ENCODE measurements around the gene ACTMAP. TPM values are rescaled to one million over a fixed set of nuclear protein-coding genes. Genes with fewer than 3 reads are reported as not detected.

ACTMAP gene
- total and polyA plus RNA-seq, 12 donors, result 3.6 to 12.8 (median 8.4) TPM

GRCh38 chr19:40724855-40725254 lies 25.4 kb downstream of the ACTMAP start:
- ATAC-seq, result no peak
- no peak overlapping the region for H3K27ac ChIP-seq
- peaks cover 10 to 35% (median 29%) of the 10 kb centered on the region in 9 donors for H3K4me1 ChIP-seq
- no peak for DNase-seq
- intact Hi-C loops (cut with DNase I), result no loop called here
- no peak for TF ChIP-seq CTCF (IDR thresholded peaks at IDR 0.05)
- H3K4me3 ChIP-seq, result no peak overlapping the region
- peaks cover 0 to 8% (median 0%) of the 10 kb centered on the region in 11 donors for H3K9me3 ChIP-seq
- no peaks in the 10 kb centered on the region for H3K27me3 ChIP-seq
- WGBS, 2 donors, result 91 to 97% methylated on average over 3 of the region's 3 CpGs
- H3K36me3 ChIP-seq, result peaks cover 0 to 80% (median 30%) of the 10 kb centered on the region in 9 donors

GRCh38 chr19:40724315-40724714 lies 26.0 kb downstream of the ACTMAP start:
- DNase-seq (no peak), ATAC-seq (no peak)
- WGBS, 2 donors, result 96 to 97% methylated on average over 4 of the region's 4 CpGs
- TF ChIP-seq CTCF (IDR thresholded peaks at IDR 0.05), result no peak
- no peak overlapping the region for H3K4me3 ChIP-seq
- intact Hi-C loops (cut with DNase I), result no loop called here
- no peaks in the 10 kb centered on the region for H3K27me3 ChIP-seq
- H3K36me3 ChIP-seq, result peaks cover 0 to 75% (median 28%) of the 10 kb centered on the region in 9 donors
- H3K27ac ChIP-seq, result no peak overlapping the region
- H3K9me3 ChIP-seq, result peaks cover 0 to 8% (median 0%) of the 10 kb centered on the region in 11 donors
- peaks cover 16 to 40% (median 34%) of the 10 kb centered on the region in 9 donors for H3K4me1 ChIP-seq

- Histone ChIP-seq H3K36me3 (peaks cover 0 to 70% (median 22%) of the 10 kb centered on the region in 9 donors), H3K9me3 (peaks cover 0 to 8% (median 0%) of the 10 kb centered on the region in 11 donors), H3K4me3 (no peak overlapping the region), H3K27me3 (no peaks in the 10 kb centered on the region), H3K4me1 (peaks cover 16 to 46% (median 39%) of the 10 kb centered on the region in 9 donors), H3K27ac (no peak overlapping the region)
- TF ChIP-seq CTCF (IDR thresholded peaks at IDR 0.05), result no peak
- no peak for DNase-seq
- intact Hi-C loops (cut with DNase I), result no loop called here
- 93 to 96% methylated on average over 5 of the region's 5 CpGs for WGBS, 2 donors
- no peak for ATAC-seq
These were observed 26.5 kb downstream of the ACTMAP start for GRCh38 chr19:40723661-40724254.

GRCh38 chr19:40721936-40722661 lies 28.2 kb downstream of the ACTMAP start:
- peak overlapping the region in 2 of 10 donors; percentile 0 to 81 for H3K4me3 ChIP-seq
- peaks cover 16 to 61% (median 52%) of the 10 kb centered on the region in 9 donors for H3K4me1 ChIP-seq
- DNase-seq, result no peak
- H3K27ac ChIP-seq, result peak overlapping the region in 8 of 10 donors; percentile 87 to 98 (median 96)
- peaks cover 0 to 4% (median 0%) of the 10 kb centered on the region in 11 donors for H3K9me3 ChIP-seq
- H3K27me3 ChIP-seq, result no peaks in the 10 kb centered on the region
- ATAC-seq, result peak in 1 of 8 donors; percentile 4
- 62 to 68% methylated on average over 9 of the region's 9 CpGs for WGBS, 2 donors
- intact Hi-C loops (cut with DNase I), result no loop called here
- H3K36me3 ChIP-seq, result peaks cover 0 to 53% (median 13%) of the 10 kb centered on the region in 9 donors
- TF ChIP-seq CTCF (IDR thresholded peaks at IDR 0.05), result no peak

Data from heart right ventricle (tissue), 16 donors.